MM.1S (cell line): ENCODE results near the gene ADGRE2.
"Not testable (repeated sequence)": the region's sequence is repeated elsewhere in the genome, so short reads cannot be mapped to it uniquely, and the experiment has no call there.

Source experiments
- EZH2 ChIP-seq: fragments of 300-600 bp; sonication (generic); optimal IDR thresholded peaks from 2 replicates; pipeline ENCODE3; 2017; ENCODE audit warnings: low read depth, mild to moderate bottlenecking, antibody characterized with exemption, low read length, mixed read lengths
- TF ChIP-seq, protein P1 (sequence below): fragments of 300-600 bp; sonication (generic); IDR thresholded peaks from 2 replicates; pipeline ENCODE4 v1.5.1; 2016; ENCODE audit warnings: antibody characterized with exemption, low read length, mixed read lengths

DNA sequence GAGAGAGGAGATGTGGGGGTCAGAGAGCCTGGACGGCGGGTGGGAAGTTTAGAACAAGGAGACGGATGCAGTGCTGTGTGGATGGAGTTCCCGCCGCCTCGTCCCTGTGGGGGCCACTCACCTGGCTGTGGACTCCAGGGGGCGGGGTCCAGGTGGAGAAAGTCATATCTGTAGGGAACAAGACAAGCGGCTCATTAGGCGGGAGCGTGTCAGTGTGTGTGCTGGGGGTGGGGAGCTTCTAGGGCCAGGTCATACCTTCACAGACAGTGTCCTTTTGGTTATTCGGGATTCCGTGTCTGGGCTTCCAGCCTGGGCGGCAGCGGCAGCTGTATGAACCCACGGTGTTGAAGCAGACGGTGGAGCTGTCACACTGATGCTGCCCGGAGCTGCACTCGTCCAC, 13.0 kb downstream of the ADGRE2 start:
- TF ChIP-seq, protein P1, sequence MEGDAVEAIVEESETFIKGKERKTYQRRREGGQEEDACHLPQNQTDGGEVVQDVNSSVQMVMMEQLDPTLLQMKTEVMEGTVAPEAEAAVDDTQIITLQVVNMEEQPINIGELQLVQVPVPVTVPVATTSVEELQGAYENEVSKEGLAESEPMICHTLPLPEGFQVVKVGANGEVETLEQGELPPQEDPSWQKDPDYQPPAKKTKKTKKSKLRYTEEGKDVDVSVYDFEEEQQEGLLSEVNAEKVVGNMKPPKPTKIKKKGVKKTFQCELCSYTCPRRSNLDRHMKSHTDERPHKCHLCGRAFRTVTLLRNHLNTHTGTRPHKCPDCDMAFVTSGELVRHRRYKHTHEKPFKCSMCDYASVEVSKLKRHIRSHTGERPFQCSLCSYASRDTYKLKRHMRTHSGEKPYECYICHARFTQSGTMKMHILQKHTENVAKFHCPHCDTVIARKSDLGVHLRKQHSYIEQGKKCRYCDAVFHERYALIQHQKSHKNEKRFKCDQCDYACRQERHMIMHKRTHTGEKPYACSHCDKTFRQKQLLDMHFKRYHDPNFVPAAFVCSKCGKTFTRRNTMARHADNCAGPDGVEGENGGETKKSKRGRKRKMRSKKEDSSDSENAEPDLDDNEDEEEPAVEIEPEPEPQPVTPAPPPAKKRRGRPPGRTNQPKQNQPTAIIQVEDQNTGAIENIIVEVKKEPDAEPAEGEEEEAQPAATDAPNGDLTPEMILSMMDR: not testable (repeated sequence)
- TF ChIP-seq EZH2: not testable (repeated sequence)
